Fibroblast of gingiva (primary cell): ENCODE data around the gene LMF2.

ENCODE experiments used
- DNase-seq: peaks from one replicate; pipeline ENCODE4 v3.0.0-alpha.2; 2011; ENCODE audit warnings: low read depth

The LMF2 gene

GRCh38 chr22:50502628-50503474, 4.7 kb downstream of the LMF2 start:
- DNase-seq: no peak

GRCh38 chr22:50502096-50502495, 5.4 kb downstream of the LMF2 start:
- no peak for DNase-seq

- DNase-seq: no peak
Observed at GRCh38 chr22:50500452-50500851, 7.0 kb downstream of the LMF2 start.

GRCh38 chr22:50498322-50498890, 9.1 kb downstream of the LMF2 start:
- DNase-seq: peak; percentile 24

- DNase-seq: no peak
Observed at GRCh38 chr22:50497093-50497492, 10.4 kb downstream of the LMF2 start.

GRCh38 chr22:50490531-50491308, 16.8 kb downstream of the LMF2 start:
- no peak for DNase-seq

- DNase-seq: no peak
Observed at GRCh38 chr22:50489363-50490243, 17.9 kb downstream of the LMF2 start.

- DNase-seq: no peak
Observed at GRCh38 chr22:50488886-50489285, 18.6 kb downstream of the LMF2 start.

GRCh38 chr22:50488006-50488677, 19.4 kb downstream of the LMF2 start:
- no peak for DNase-seq

- DNase-seq: no peak
Observed at GRCh38 chr22:50487290-50488005, 20.1 kb downstream of the LMF2 start.

GRCh38 chr22:50486561-50487289, 20.8 kb downstream of the LMF2 start, which contains the start of gene MIOX:
Gene MIOX (plus strand): TSS chr22:50486859. CDS start chr22:50486898, 39 bp downstream.
- no peak for DNase-seq

GRCh38 chr22:50485221-50486131, 22.0 kb downstream of the LMF2 start:
- no peak for DNase-seq

- DNase-seq: no peak
Observed at GRCh38 chr22:50483977-50484853, 23.3 kb downstream of the LMF2 start.

- DNase-seq: no peak
Observed at GRCh38 chr22:50483556-50483955, 23.9 kb downstream of the LMF2 start.

- DNase-seq: no peak
Observed at GRCh38 chr22:50483106-50483505, 24.4 kb downstream of the LMF2 start.

- DNase-seq: no peak
Observed at GRCh38 chr22:50482107-50483074, 25.1 kb downstream of the LMF2 start.
